Panc1 (cell line): ENCODE results near the gene INPP5D. TPM values are rescaled to one million over a fixed set of nuclear protein-coding genes. Genes with fewer than 3 reads are reported as not detected.

Source experiments
- ATAC-seq: fragments of 200-7000 bp; cut with Tn5 transposase; 2 replicates; pipeline ENCODE4 v1.9.1; 2020; ENCODE audit warnings: mild to moderate bottlenecking, moderate library complexity
- BruUV-seq: library from RNA; stranded (reverse); fragments of 400-500 nt; replicated peaks from 2 replicates; lab custom pipeline; 2021; lab: Mats Ljungman, UMichigan
- CTCF ChIA-PET: fragments of 300-600 bp; sonication (Branson Sonifier 250); formaldehyde crosslinking; loops from one replicate; lab custom pipeline; 2022; ENCODE audit warnings: antibody characterized with exemption; lab: Charles Lee
- POLR2A ChIA-PET: fragments of 300-600 bp; sonication (Branson Sonifier 250); formaldehyde crosslinking; loops from one replicate; lab custom pipeline; 2022; ENCODE audit warnings: antibody characterized with exemption; lab: Charles Lee
- DNase-seq: peaks from one replicate; pipeline ENCODE4 v3.0.0-alpha.2; 2010; ENCODE audit warnings: low read depth, low spot score
- H3K27ac ChIP-seq: 2 replicates; pipeline ENCODE4 v1.5.1; 2011; ENCODE audit warnings: mild to moderate bottlenecking, low read length, inconsistent platforms
- H3K27me3 ChIP-seq: fragments of 200-500 bp; sonication (Bioruptor generic); 2 replicates; pipeline ENCODE4 v1.6.0; 2014; ENCODE audit warnings: low read length, inconsistent platforms; ENCODE audit not compliant: control insufficient read depth, insufficient read depth
- H3K36me3 ChIP-seq: fragments of 200-500 bp; sonication (Bioruptor generic); 2 replicates; pipeline ENCODE4 v1.5.1; 2014; ENCODE audit warnings: inconsistent platforms, mild to moderate bottlenecking, low read length, moderate library complexity; ENCODE audit not compliant: control insufficient read depth, insufficient read depth
- H3K4me1 ChIP-seq: 2 replicates; pipeline ENCODE4 v1.5.1; 2011; ENCODE audit warnings: inconsistent platforms, mild to moderate bottlenecking, low read length, moderate library complexity; ENCODE audit not compliant: control insufficient read depth, insufficient read depth
- H3K4me3 ChIP-seq, 2 experiments: 2 replicates each; pipeline ENCODE4 v1.5.1; 2011 to 2012; ENCODE audit warnings: low read depth in 2 of 2, low read length in 2 of 2, mild to moderate bottlenecking in 2 of 2, inconsistent platforms in 1 of 2, moderate library complexity in 1 of 2
- H3K9me3 ChIP-seq: fragments of 200-500 bp; sonication (Bioruptor generic); 2 replicates; pipeline ENCODE4 v1.5.1; 2014; ENCODE audit warnings: low read depth, mild to moderate bottlenecking, inconsistent platforms, low read length, moderate library complexity; ENCODE audit not compliant: control insufficient read depth, insufficient read depth
- CTCF ChIP-seq: fragments of 450-650 bp; IDR thresholded peaks from 2 replicates; pipeline ENCODE4 v1.5.1; 2017; ENCODE audit warnings: mild to moderate bottlenecking
- POLR2AphosphoS5 ChIP-seq: IDR thresholded peaks from 2 replicates; pipeline ENCODE4 v1.6.1; 2012; ENCODE audit warnings: mild to moderate bottlenecking, low read depth, low read length, moderate library complexity
- SIN3A ChIP-seq: IDR thresholded peaks from 2 replicates; pipeline ENCODE4 v1.6.1; 2012; ENCODE audit warnings: low read depth, mild to moderate bottlenecking, low read length, moderate library complexity, borderline replicate concordance; ENCODE audit not compliant: insufficient read depth
- TCF7L2 ChIP-seq: IDR thresholded peaks from 2 replicates; pipeline ENCODE4 v1.6.1; 2011; ENCODE audit warnings: mild to moderate bottlenecking, low read depth, low read length, inconsistent platforms
- in situ Hi-C: cut with HindIII; loops from 2 replicates; pipeline ENCODE4 v1.10.0; 2016; ENCODE audit warnings: low sequenced_read_pairs, low pct_unique_long_range_greater_than_20kb
- intact Hi-C: fragments of 100-400 bp; cut with micrococcal nuclease; formaldehyde crosslinking; loops from one replicate; pipeline ENCODE4 v1.10.0; 2022; ENCODE audit not compliant: unreplicated experiment
- total RNA-seq: library from RNA; stranded (reverse); gene quantifications from one replicate; pipeline ENCODE4 v1.2.1, GENCODE V29; 2021; ENCODE audit not compliant: unreplicated experiment
- TF ChIP-seq, protein P1 (sequence below), 2 experiments: IDR thresholded peaks; 2 replicates each; pipeline ENCODE4 v1.6.1; 2011 to 2012; ENCODE audit warnings: low read depth in 2 of 2, control low read depth in 1 of 2, low read length in 1 of 2, mild to moderate bottlenecking in 1 of 2, moderate library complexity in 1 of 2; ENCODE audit not compliant: insufficient read depth in 1 of 2

The INPP5D gene
- total RNA-seq, 1 experiment from 2014 or later, result 0.39 TPM

- no peaks in the 10 kb centered on the region for H3K27me3 ChIP-seq
- in situ Hi-C loops (no loop called here), intact Hi-C loops (no loop called here)
- TF ChIP-seq CTCF, result no peak
- no peak for TF ChIP-seq TCF7L2
- TF ChIP-seq SIN3A, result no peak
- no peak for TF ChIP-seq POLR2AphosphoS5
- TF ChIP-seq, protein P1, sequence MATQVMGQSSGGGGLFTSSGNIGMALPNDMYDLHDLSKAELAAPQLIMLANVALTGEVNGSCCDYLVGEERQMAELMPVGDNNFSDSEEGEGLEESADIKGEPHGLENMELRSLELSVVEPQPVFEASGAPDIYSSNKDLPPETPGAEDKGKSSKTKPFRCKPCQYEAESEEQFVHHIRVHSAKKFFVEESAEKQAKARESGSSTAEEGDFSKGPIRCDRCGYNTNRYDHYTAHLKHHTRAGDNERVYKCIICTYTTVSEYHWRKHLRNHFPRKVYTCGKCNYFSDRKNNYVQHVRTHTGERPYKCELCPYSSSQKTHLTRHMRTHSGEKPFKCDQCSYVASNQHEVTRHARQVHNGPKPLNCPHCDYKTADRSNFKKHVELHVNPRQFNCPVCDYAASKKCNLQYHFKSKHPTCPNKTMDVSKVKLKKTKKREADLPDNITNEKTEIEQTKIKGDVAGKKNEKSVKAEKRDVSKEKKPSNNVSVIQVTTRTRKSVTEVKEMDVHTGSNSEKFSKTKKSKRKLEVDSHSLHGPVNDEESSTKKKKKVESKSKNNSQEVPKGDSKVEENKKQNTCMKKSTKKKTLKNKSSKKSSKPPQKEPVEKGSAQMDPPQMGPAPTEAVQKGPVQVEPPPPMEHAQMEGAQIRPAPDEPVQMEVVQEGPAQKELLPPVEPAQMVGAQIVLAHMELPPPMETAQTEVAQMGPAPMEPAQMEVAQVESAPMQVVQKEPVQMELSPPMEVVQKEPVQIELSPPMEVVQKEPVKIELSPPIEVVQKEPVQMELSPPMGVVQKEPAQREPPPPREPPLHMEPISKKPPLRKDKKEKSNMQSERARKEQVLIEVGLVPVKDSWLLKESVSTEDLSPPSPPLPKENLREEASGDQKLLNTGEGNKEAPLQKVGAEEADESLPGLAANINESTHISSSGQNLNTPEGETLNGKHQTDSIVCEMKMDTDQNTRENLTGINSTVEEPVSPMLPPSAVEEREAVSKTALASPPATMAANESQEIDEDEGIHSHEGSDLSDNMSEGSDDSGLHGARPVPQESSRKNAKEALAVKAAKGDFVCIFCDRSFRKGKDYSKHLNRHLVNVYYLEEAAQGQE (IDR thresholded peaks at IDR 0.05; ENCODE audit: insufficient read depth in 1 of 2, low read depth in 2 of 2, low read length in 1 of 2), result no peak
- H3K36me3 ChIP-seq, result no peaks in the 10 kb centered on the region
- no peak overlapping the region for H3K27ac ChIP-seq
- BruUV-seq, result no TSS peak
- CTCF ChIA-PET, result no interaction called here
- DNase-seq (no peak), ATAC-seq (no peak)
- no peaks in the 10 kb centered on the region for H3K9me3 ChIP-seq
- no peak overlapping the region for H3K4me3 ChIP-seq
- POLR2A ChIA-PET, result no interaction called here
- no peaks in the 10 kb centered on the region for H3K4me1 ChIP-seq
These were observed 19.6 kb upstream of the INPP5D start for GRCh38 chr2:233040571-233040970.

DNA sequence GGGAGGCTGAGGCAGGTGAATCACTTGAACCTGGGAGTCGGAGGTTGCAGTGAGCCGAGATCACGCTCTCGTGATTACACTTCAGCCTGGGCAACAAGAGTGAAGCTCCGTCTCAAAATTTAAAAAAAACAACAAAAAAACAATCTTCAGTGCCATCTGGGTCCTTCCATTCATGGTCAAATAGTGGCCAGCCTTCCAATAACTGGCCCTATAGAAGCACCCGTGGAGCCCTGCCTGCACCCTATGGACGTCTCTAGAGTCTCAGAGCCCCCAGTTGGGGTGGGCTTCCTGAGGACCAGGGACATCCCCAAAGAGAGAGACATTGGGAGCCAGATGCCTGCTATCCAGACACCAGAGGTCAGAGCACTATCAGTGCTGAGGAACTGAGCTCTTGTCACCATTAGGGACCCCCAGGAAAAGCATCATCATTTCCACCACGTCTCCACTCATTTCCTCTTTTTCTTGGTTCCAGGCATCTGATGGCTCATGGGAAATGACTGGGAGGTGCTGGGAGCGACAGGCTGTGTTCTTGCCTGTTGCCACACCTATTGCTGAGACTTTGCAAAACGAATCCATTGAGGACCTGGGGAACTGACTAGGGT is 18.3 kb upstream of the INPP5D start:
- no peaks in the 10 kb centered on the region for H3K9me3 ChIP-seq
- H3K4me3 ChIP-seq, result no peak overlapping the region
- DNase-seq, result no peak
- TF ChIP-seq SIN3A, result no peak
- no peak for TF ChIP-seq CTCF
- no peak for TF ChIP-seq POLR2AphosphoS5
- TF ChIP-seq, protein P1 (IDR thresholded peaks at IDR 0.05; ENCODE audit: insufficient read depth in 1 of 2, low read depth in 2 of 2, low read length in 1 of 2), result no peak
- no peak for TF ChIP-seq TCF7L2
- ATAC-seq, result no peak
- H3K4me1 ChIP-seq, result no peaks in the 10 kb centered on the region
- ChIA-PET CTCF (no interaction called here), POLR2A (no interaction called here)
- no peaks in the 10 kb centered on the region for H3K27me3 ChIP-seq
- no peaks in the 10 kb centered on the region for H3K36me3 ChIP-seq
- intact Hi-C loops, result no loop called here
- no peak overlapping the region for H3K27ac ChIP-seq
- in situ Hi-C loops, result no loop called here
- BruUV-seq, result no TSS peak
